ENCODE results near the gene IMMP2L.

IMMP2L gene

GRCh38 chr7:111104710-111105109, 457.6 kb downstream of the IMMP2L start:
- no peaks in the 10 kb centered on the region for H4K20me1 ChIP-seq (ENCODE audit: insufficient read depth, low read length, poor library complexity, severe bottlenecking)
- H2AFZ ChIP-seq (ENCODE audit: low read length), result no peak overlapping the region
- no peaks in the 10 kb centered on the region for H3K79me2 ChIP-seq (ENCODE audit: insufficient read depth, low read length)
- no peaks in the 10 kb centered on the region for H3K36me3 ChIP-seq (ENCODE audit: insufficient read depth, low read length)
- H3K9me2 ChIP-seq (replicated peaks; ENCODE audit: low read depth, low read length), result no peaks in the 10 kb centered on the region
- H3K4me1 ChIP-seq (ENCODE audit: insufficient read depth, low read length, poor library complexity, severe bottlenecking), result peaks cover 4% of the 10 kb centered on the region
- H3K27me3 ChIP-seq (ENCODE audit: insufficient read depth, low read length, poor library complexity, severe bottlenecking), result no peaks in the 10 kb centered on the region
- H3K4me2 ChIP-seq (ENCODE audit: low read depth, low read length, poor library complexity, severe bottlenecking), result no peak overlapping the region
- no peak overlapping the region for H3K4me3 ChIP-seq (ENCODE audit: low read length, poor library complexity, severe bottlenecking)
- no peak overlapping the region for H3K9ac ChIP-seq (ENCODE audit: low read depth, low read length, poor library complexity, severe bottlenecking)
- H3F3A ChIP-seq (ENCODE audit: low read depth), result no peaks in the 10 kb centered on the region
- H3K9me3 ChIP-seq (ENCODE audit: insufficient read depth, low read depth, low read length), result no peaks in the 10 kb centered on the region
- TF ChIP-seq CTCF (conservative IDR thresholded peaks at IDR 0.05; ENCODE audit: low read length) (no peak), EZH2phosphoT487 (IDR thresholded peaks at IDR 0.05; ENCODE audit: borderline replicate concordance) (no peak)

- Histone ChIP-seq H3K4me1 (ENCODE audit: insufficient read depth, low read length, poor library complexity, severe bottlenecking) (peaks cover 4% of the 10 kb centered on the region), H3K9me2 (replicated peaks; ENCODE audit: low read depth, low read length) (no peaks in the 10 kb centered on the region), H3K79me2 (ENCODE audit: insufficient read depth, low read length) (no peaks in the 10 kb centered on the region), H4K20me1 (ENCODE audit: insufficient read depth, low read length, poor library complexity, severe bottlenecking) (no peaks in the 10 kb centered on the region), H3F3A (ENCODE audit: low read depth) (no peaks in the 10 kb centered on the region), H3K9ac (ENCODE audit: low read depth, low read length, poor library complexity, severe bottlenecking) (no peak overlapping the region), H3K4me2 (ENCODE audit: low read depth, low read length, poor library complexity, severe bottlenecking) (no peak overlapping the region), H2AFZ (ENCODE audit: low read length) (no peak overlapping the region; the same call in 1 of the 2 replicates), H3K27me3 (ENCODE audit: insufficient read depth, low read length, poor library complexity, severe bottlenecking) (no peaks in the 10 kb centered on the region), H3K4me3 (ENCODE audit: low read length, poor library complexity, severe bottlenecking) (no peak overlapping the region), H3K9me3 (ENCODE audit: insufficient read depth, low read depth, low read length) (no peaks in the 10 kb centered on the region), H3K36me3 (ENCODE audit: insufficient read depth, low read length) (no peaks in the 10 kb centered on the region)
- TF ChIP-seq CTCF (conservative IDR thresholded peaks at IDR 0.05; ENCODE audit: low read length) (no peak), EZH2phosphoT487 (IDR thresholded peaks at IDR 0.05; ENCODE audit: borderline replicate concordance) (no peak)
These were observed 458.5 kb downstream of the IMMP2L start for GRCh38 chr7:111103678-111104274.

- H3K36me3 ChIP-seq (ENCODE audit: insufficient read depth, low read length), result no peaks in the 10 kb centered on the region
- H3K9ac ChIP-seq (ENCODE audit: low read depth, low read length, poor library complexity, severe bottlenecking), result no peak overlapping the region
- no peak overlapping the region for H3K4me2 ChIP-seq (ENCODE audit: low read depth, low read length, poor library complexity, severe bottlenecking)
- no peaks in the 10 kb centered on the region for H4K20me1 ChIP-seq (ENCODE audit: insufficient read depth, low read length, poor library complexity, severe bottlenecking)
- no peak overlapping the region for H3K4me3 ChIP-seq (ENCODE audit: low read length, poor library complexity, severe bottlenecking)
- H3K9me2 ChIP-seq (replicated peaks; ENCODE audit: low read depth, low read length), result no peaks in the 10 kb centered on the region
- peaks cover 4% of the 10 kb centered on the region for H3K4me1 ChIP-seq (ENCODE audit: insufficient read depth, low read length, poor library complexity, severe bottlenecking)
- no peaks in the 10 kb centered on the region for H3K9me3 ChIP-seq (ENCODE audit: insufficient read depth, low read depth, low read length)
- TF ChIP-seq EZH2phosphoT487 (IDR thresholded peaks at IDR 0.05; ENCODE audit: borderline replicate concordance) (no peak), CTCF (conservative IDR thresholded peaks at IDR 0.05; ENCODE audit: low read length) (no peak)
- H3K27me3 ChIP-seq (ENCODE audit: insufficient read depth, low read length, poor library complexity, severe bottlenecking), result no peaks in the 10 kb centered on the region
- no peak overlapping the region for H2AFZ ChIP-seq (ENCODE audit: low read length)
- H3F3A ChIP-seq (ENCODE audit: low read depth), result no peaks in the 10 kb centered on the region
- no peaks in the 10 kb centered on the region for H3K79me2 ChIP-seq (ENCODE audit: insufficient read depth, low read length)
These were observed 459.2 kb downstream of the IMMP2L start for GRCh38 chr7:111103136-111103535.

Measured in Loucy (cell line).